Ascending aorta (tissue), 2 donors: Measurements from ENCODE around the gene ARL10. TPM values are rescaled to one million over a fixed set of nuclear protein-coding genes. Genes with fewer than 3 reads are reported as not detected.

ENCODE experiments used
- DNase-seq, 2 donors: peaks; one replicate each; pipeline ENCODE4 v3.0.0-alpha.2; 2019; ENCODE audit warnings: low spot score in 2 of 2
- H3K27ac ChIP-seq, 2 donors: fragments of 200-600 bp; sonication (generic); one replicate each; pipeline ENCODE4 v1.5.1; 2016 to 2017; ENCODE audit warnings: mild to moderate bottlenecking in 1 of 2
- H3K27me3 ChIP-seq: fragments of 200-600 bp; sonication (generic); one replicate; pipeline ENCODE4 v1.5.1; 2017
- H3K36me3 ChIP-seq, 2 donors: fragments of 200-600 bp; sonication (generic); one replicate each; pipeline ENCODE4 v1.5.1; 2016
- H3K4me1 ChIP-seq, 2 donors: fragments of 200-600 bp; sonication (generic); one replicate each; pipeline ENCODE4 v1.5.1; 2016 to 2017; ENCODE audit warnings: mild to moderate bottlenecking in 1 of 2
- H3K4me3 ChIP-seq, 2 donors: fragments of 200-600 bp; sonication (generic); one replicate each; pipeline ENCODE4 v1.5.1; 2016 to 2017; ENCODE audit warnings: mild to moderate bottlenecking in 1 of 2
- H3K9me3 ChIP-seq, 2 donors: fragments of 200-600 bp; sonication (generic); one replicate each; pipeline ENCODE4 v1.5.1; 2016
- intact Hi-C: fragments of 100-400 bp; cut with DNase I; formaldehyde crosslinking; loops from one replicate; pipeline ENCODE4 v1.15.1; 2023
- total RNA-seq: library from RNA; depleted of rRNA; stranded (reverse); fragments of >200 nt; gene quantifications from one replicate; pipeline ENCODE4 v1.1.0, GENCODE V29; 2016
- TF ChIP-seq, protein P1 (sequence below), 3 experiments: fragments of 200-600 bp in 2 of 3; fragments of 450-650 bp in 1 of 3; sonication (generic) in 2 of 3; IDR thresholded peaks; one replicate each; pipeline ENCODE4 v1.5.1; 2016 to 2019; ENCODE audit warnings: antibody characterized with exemption in 3 of 3, mild to moderate bottlenecking in 1 of 3, moderate library complexity in 1 of 3

ARL10 gene
- total RNA-seq, 1 donor from 2014 or later, result 2.7 TPM

DNA sequence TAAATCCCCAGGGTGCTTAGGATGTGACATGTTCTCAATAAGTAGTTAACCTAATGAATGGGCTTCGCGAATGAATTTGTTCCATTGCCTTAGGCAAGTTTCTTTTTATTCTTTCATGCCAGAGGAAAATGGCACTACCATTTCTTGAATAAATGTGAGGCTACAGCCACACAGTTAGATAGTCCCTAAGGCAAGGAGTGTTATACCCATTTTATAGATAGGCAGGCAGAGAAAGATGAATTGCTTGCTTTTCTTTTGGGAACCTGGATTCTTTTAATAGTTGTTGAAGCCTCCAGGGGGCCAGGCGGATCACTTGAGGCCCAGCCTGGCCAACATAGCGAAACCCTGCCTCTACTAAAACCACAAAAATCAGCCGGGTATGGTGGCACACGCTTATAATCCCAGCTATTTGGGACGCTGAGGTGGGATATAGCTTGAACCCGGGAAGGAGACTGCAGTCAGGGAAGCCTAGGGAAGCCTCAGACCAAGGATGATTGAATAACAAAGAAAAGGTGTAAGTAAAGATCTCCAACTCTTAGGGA, 22.2 kb downstream of the ARL10 start:
- Histone ChIP-seq H3K36me3 (peaks cover 30 to 51% of the 10 kb centered on the region in 2 donors), H3K4me1 (peaks cover 6 to 16% of the 10 kb centered on the region in 2 donors), H3K27ac (no peak overlapping the region), H3K4me3 (peak overlapping the region; percentile 67), H3K9me3 (no peaks in the 10 kb centered on the region), H3K27me3 (no peaks in the 10 kb centered on the region)
- DNase-seq, result no peak
- intact Hi-C loops, result loop anchor here (10.0 kb wide), 2 partner anchors 257 to 617 kb away; partner anchors contain the start of genes TSPAN17 and UIMC1
- TF ChIP-seq, protein P1, sequence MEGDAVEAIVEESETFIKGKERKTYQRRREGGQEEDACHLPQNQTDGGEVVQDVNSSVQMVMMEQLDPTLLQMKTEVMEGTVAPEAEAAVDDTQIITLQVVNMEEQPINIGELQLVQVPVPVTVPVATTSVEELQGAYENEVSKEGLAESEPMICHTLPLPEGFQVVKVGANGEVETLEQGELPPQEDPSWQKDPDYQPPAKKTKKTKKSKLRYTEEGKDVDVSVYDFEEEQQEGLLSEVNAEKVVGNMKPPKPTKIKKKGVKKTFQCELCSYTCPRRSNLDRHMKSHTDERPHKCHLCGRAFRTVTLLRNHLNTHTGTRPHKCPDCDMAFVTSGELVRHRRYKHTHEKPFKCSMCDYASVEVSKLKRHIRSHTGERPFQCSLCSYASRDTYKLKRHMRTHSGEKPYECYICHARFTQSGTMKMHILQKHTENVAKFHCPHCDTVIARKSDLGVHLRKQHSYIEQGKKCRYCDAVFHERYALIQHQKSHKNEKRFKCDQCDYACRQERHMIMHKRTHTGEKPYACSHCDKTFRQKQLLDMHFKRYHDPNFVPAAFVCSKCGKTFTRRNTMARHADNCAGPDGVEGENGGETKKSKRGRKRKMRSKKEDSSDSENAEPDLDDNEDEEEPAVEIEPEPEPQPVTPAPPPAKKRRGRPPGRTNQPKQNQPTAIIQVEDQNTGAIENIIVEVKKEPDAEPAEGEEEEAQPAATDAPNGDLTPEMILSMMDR (IDR thresholded peaks at IDR 0.05), result no peak

DNA sequence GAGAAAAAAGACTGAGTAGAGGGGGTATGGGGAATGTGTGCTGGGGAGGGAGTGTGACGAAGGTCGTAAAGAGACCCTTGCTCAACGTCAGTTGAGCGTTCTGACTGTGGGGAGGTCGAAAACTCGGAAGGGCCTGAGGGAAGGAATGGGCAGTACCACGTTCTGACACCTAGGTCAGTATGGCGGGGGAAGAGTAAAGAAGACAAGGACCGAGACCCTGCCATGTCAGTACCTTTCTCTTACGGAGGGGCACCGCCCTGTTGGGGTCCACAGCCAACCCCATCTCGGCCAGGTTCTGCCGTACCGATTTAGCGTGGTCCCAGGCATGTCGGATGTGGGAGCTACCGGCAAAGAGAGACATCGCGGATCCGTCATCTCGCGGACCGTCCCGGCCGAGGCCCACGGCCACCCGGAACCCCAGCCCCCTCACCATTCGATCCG, 22.7 kb downstream of the ARL10 start:
- no peak for DNase-seq
- Histone ChIP-seq H3K36me3 (peaks cover 32 to 51% of the 10 kb centered on the region in 2 donors), H3K4me1 (peaks cover 6 to 16% of the 10 kb centered on the region in 2 donors), H3K27ac (peak overlapping the region; percentile 92), H3K4me3 (peak overlapping the region; percentile 67), H3K9me3 (no peaks in the 10 kb centered on the region), H3K27me3 (no peaks in the 10 kb centered on the region)
- intact Hi-C loops, result loop anchor here (1.0 to 10.0 kb wide), 5 partner anchors 23 to 617 kb away; partner anchors contain the start of genes ARL10, FAF2, KIAA1191 and TSPAN17
- TF ChIP-seq, protein P1 (IDR thresholded peaks at IDR 0.05), result no peak

DNA sequence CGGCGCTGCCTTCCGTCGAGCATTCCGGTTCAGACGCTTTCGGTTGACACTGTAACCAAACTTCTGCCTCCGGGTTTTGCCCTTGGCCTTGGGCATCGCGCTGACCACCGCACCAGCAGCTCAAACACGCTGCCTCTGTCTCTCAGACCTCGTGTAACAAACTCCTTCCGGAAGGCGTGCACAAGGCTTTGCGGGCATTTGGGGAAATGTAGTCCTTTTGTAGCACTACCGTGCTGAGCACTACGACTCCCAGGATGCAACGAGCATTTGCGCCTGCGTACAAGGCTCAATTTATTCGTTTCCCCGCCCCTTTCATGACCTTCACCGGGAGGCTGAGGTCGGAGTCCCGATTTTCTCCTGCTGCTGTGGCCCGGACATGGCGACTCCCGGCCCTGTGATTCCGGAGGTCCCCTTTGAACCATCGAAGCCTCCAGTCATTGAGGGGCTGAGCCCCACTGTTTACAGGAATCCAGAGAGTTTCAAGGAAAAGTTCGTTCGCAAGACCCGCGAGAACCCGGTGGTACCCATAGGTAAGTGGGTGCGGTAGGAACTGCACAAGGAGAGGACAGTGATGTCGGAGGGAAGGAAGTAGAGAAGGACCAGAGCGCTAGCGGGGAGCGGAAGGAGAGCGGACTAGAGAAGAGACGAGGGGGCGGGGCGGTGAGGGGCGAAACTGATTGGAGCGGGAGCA, 23.3 kb downstream of the ARL10 start, which contains the start of the genes HIGD2A and NOP16:
TSS of gene HIGD2A (plus strand) at position 308 of the 691 bp plus-strand sequence. CDS start at position 377, 69 bp downstream.
TSS of gene NOP16 (minus strand) at position 155 of the 691 bp plus-strand sequence. CDS start at position 96, 59 bp downstream.
- intact Hi-C loops, result loop anchor here (1.0 to 10.0 kb wide), 7 partner anchors 23 to 616 kb away; partner anchors contain the start of genes ARL10, CLTB, FAF2 and KIAA1191
- H3K9me3 ChIP-seq, result no peaks in the 10 kb centered on the region
- peak within 1 kb of the TSS; percentile 67 for H3K4me3 ChIP-seq
- no peaks in the 10 kb centered on the region for H3K27me3 ChIP-seq
- peak within 1 kb of the TSS; percentile 92 for H3K27ac ChIP-seq
- peaks cover 6 to 16% of the 10 kb centered on the region in 2 donors for H3K4me1 ChIP-seq
- peak; percentile 96 to 100 for DNase-seq
- peaks cover 27 to 51% of the 10 kb centered on the region in 2 donors for H3K36me3 ChIP-seq
- TF ChIP-seq, protein P1 (IDR thresholded peaks at IDR 0.05), result no peak

DNA sequence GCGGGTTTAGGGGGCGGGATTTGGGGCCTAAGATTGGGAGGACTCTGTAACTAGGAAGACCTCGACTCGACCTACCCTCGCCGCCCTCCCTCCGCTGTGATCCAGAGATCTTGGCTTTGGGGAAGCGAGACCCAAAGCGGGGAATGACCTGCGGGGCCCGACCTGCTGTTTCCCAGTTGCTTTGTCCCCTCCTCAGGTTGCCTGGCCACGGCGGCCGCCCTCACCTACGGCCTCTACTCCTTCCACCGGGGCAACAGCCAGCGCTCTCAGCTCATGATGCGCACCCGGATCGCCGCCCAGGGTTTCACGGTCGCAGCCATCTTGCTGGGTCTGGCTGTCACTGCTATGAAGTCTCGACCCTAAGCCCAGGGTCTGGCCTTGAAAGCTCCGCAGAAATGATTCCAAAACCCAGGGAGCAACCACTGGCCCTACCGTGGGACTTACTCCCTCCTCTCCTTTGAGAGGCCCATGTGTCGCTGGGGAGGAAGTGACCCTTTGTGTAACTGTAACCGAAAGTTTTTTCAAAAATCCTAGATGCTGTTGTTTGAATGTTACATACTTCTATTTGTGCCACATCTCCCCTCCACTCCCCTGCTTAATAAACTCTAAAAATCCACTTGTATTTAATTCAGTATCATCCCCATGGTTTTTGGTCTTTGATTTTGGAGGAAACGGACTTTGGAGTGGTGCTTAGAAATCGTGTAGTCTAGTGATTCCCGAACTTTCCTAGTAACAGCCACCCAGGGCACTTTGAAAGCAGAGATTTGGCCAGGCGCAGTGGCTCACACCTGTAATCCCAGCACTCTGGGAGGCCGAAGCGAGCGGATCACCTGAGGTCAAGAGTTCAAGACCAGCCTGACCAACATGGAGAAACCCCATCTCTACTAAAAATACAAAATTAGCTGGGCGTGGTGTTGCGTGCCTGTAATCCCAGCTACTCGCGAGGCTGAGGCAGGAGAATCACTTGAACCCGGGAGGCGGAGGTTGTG, 24.1 kb downstream of the ARL10 start:
- peaks cover 6 to 16% of the 10 kb centered on the region in 2 donors for H3K4me1 ChIP-seq
- DNase-seq, result no peak
- TF ChIP-seq, protein P1 (IDR thresholded peaks at IDR 0.05), result no peak
- peaks cover 19 to 49% of the 10 kb centered on the region in 2 donors for H3K36me3 ChIP-seq
- peak overlapping the region; percentile 92 for H3K27ac ChIP-seq
- H3K9me3 ChIP-seq, result no peaks in the 10 kb centered on the region
- intact Hi-C loops, result loop anchor here (1.0 to 10.0 kb wide), 4 partner anchors 27 to 615 kb away; partner anchors contain the start of genes CLTB, RNF44, TSPAN17 and UIMC1
- peak overlapping the region; percentile 67 for H3K4me3 ChIP-seq
- H3K27me3 ChIP-seq, result no peaks in the 10 kb centered on the region

DNA sequence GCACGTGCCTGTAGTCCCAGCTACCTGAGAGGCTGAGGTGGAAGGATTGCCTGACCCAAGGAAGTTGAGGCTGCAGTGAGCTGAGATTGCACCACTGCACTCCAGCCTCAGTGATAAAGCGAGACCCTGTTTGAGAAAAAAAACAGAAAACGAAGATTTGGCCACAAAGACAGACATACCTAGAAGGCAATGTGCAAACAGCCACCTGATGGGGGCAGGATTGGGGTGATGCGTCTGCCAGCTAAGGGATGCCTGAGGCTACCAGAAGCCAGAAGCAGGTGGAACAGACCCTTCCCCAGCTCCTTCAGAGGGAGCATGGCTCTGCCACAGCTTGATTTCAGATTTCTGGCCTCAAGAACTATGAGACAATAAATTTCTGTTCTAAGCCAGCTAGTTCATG, 26.2 kb downstream of the ARL10 start:
- peaks cover 6 to 16% of the 10 kb centered on the region in 2 donors for H3K4me1 ChIP-seq
- no peaks in the 10 kb centered on the region for H3K9me3 ChIP-seq
- intact Hi-C loops, result no loop called here
- no peaks in the 10 kb centered on the region for H3K27me3 ChIP-seq
- TF ChIP-seq, protein P1 (IDR thresholded peaks at IDR 0.05), result no peak
- no peak for DNase-seq
- H3K27ac ChIP-seq, result no peak overlapping the region
- peaks cover 13 to 52% of the 10 kb centered on the region in 2 donors for H3K36me3 ChIP-seq
- no peak overlapping the region for H3K4me3 ChIP-seq
